Esophagus (tissue), 2 donors: Measurements from ENCODE around the gene SLC4A3. TPM values are rescaled to one million over a fixed set of nuclear protein-coding genes. Genes with fewer than 3 reads are reported as not detected.

Source experiments
- H3K27ac ChIP-seq, 2 donors: one replicate each; pipeline ENCODE4 v1.5.1; 2013; ENCODE audit warnings: low read depth in 2 of 2, mild to moderate bottlenecking in 2 of 2, inconsistent platforms in 1 of 2, low read length in 1 of 2, moderate library complexity in 1 of 2
- H3K27me3 ChIP-seq, 2 donors: one replicate each; pipeline ENCODE4 v1.6.1; 2013; ENCODE audit warnings: low read length in 2 of 2, control low read depth in 1 of 2, mild to moderate bottlenecking in 1 of 2; ENCODE audit not compliant: insufficient read depth in 2 of 2, control insufficient read depth in 1 of 2
- H3K36me3 ChIP-seq, 2 donors: one replicate each; pipeline ENCODE4 v1.6.1; 2013; ENCODE audit warnings: low read length in 1 of 2; ENCODE audit not compliant: control insufficient read depth in 2 of 2, insufficient read depth in 2 of 2
- H3K4me1 ChIP-seq, 2 donors: one replicate each; pipeline ENCODE4 v1.6.1; 2013; ENCODE audit warnings: low read length in 1 of 2; ENCODE audit not compliant: control insufficient read depth in 2 of 2, insufficient read depth in 2 of 2
- H3K4me3 ChIP-seq, 2 donors: one replicate each; pipeline ENCODE4 v1.5.1; 2013; ENCODE audit warnings: low read length in 2 of 2, mild to moderate bottlenecking in 2 of 2, low read depth in 1 of 2, moderate library complexity in 1 of 2
- H3K9me3 ChIP-seq, 2 donors: one replicate each; pipeline ENCODE4 v1.6.1; 2013; ENCODE audit warnings: mild to moderate bottlenecking in 2 of 2, low read depth in 1 of 2, low read length in 1 of 2, moderate library complexity in 1 of 2; ENCODE audit not compliant: control insufficient read depth in 2 of 2, insufficient read depth in 1 of 2
- WGBS, 2 donors: extraction: QIAGEN DNeasy Blood & Tissue Kit; methylation state at CpG; one replicate each; pipeline ENCODE4 v1.1.7; 2013; 5-methylcytosine and 5-hydroxymethylcytosine counted together
- polyA plus RNA-seq, 2 donors: library from polyadenylated mRNA; stranded (reverse); fragments of 200-250 nt; gene quantifications; one replicate each; pipeline ENCODE4 v1.2.3, GENCODE V29; 2013
- donor health status: healthy with polysubstance abuse.
- donor health status: Bipolar disorder and iron deficiency.

SLC4A3 gene
- polyA plus RNA-seq, 2 donors = 2.0 to 2.5 TPM

DNA sequence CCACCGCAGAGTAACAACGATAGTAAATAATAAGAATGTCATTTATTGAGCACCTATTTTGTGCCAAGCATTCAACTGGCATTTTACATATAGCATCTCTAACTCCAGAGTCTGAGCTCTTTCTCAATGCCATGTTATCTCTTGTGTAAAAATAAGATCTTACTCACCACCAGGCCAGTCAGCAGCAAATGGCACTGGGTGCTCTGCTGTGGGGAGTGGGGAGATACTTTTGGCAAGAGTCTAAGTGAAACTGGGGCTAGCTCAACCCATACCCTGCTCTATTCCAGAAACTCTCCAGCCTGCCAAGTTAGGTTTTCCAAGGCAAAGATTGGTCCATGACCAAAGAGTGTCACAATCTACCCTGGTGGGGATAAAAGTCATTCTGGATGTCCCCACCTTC, 5.0 kb upstream of the SLC4A3 start:
- Histone ChIP-seq H3K36me3 (no peaks in the 10 kb centered on the region), H3K9me3 (no peaks in the 10 kb centered on the region), H3K4me3 (no peak overlapping the region), H3K27ac (no peak overlapping the region), H3K4me1 (peaks cover 0 to 1% of the 10 kb centered on the region in 2 donors), H3K27me3 (peaks cover 0 to 4% of the 10 kb centered on the region in 2 donors)
- 95 to 97% methylated on average over 2 of the region's 2 CpGs for WGBS, 2 donors

DNA sequence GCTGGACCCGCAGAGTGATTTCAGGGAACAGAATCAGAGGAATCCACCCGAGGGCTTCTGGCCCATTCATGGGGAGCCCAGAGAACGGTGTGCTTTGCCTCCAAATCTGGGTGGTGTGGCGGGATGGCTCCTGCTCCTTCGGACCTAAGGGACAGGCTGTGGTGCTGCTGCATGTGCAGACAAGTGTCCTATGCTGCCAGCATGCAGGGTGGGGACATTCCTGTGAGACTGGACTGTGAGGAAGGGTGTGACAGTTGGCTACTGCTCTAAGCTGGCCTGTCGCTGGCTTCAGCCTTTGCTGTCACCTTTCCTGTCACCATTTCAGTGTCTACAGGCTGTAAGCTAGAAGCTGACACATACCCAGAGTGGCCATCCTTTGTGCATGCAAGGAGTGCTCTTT, 2.9 kb upstream of the SLC4A3 start:
- no peaks in the 10 kb centered on the region for H3K36me3 ChIP-seq
- peaks cover 0 to 4% of the 10 kb centered on the region in 2 donors for H3K27me3 ChIP-seq
- H3K27ac ChIP-seq = no peak overlapping the region
- peaks cover 1 to 2% of the 10 kb centered on the region in 2 donors for H3K4me1 ChIP-seq
- no peaks in the 10 kb centered on the region for H3K9me3 ChIP-seq
- 74 to 85% methylated on average over 6 of the region's 6 CpGs for WGBS, 2 donors
- no peak overlapping the region for H3K4me3 ChIP-seq

DNA sequence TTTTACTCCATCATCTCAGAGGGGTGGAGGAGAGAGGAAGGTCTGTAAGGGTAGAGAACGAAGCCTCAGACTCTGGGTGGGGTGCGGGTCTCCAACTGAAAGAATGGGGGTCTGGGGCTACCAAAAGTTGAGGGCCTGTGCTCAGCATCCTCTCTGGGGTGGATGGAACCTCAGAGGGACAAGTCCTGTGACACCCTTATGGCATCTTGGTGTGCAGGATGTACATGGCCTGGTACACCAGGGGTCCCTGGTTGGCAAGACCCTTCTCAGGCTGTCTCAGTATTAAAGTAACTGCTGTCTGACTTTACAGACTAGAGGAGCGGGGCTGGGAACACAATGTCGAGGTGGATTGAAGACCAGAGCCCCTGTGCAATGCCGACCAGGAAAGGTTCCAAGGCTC, 2.3 kb upstream of the SLC4A3 start:
- Histone ChIP-seq H3K9me3 (no peaks in the 10 kb centered on the region), H3K27me3 (peaks cover 0 to 4% of the 10 kb centered on the region in 2 donors)

DNA sequence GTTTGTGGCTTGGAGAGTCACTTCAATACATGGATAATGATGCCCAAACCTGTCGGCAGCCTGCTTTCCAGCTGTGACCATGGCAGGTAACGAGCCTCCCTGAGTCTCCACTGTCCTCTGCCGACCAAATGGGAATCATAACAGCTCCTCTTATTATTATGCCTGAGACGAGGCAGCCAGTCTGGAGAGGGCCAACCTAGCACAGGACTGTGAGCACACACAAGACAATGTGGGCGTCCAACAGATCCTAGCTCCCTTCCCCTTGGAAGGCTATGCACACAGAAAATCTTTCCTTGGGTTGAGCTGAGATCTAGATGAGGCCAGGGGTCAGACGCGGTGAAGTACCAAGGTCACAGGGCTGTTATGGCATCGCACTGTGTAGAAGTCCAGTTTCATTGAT, 890 bp upstream of the SLC4A3 start:
- 80 to 83% methylated on average over 8 of the region's 8 CpGs for WGBS, 2 donors
- H3K9me3 ChIP-seq = no peaks in the 10 kb centered on the region
- H3K27ac ChIP-seq = no peak overlapping the region
- H3K27me3 ChIP-seq = no peaks in the 10 kb centered on the region
- H3K36me3 ChIP-seq = no peaks in the 10 kb centered on the region
- no peak overlapping the region for H3K4me3 ChIP-seq
- H3K4me1 ChIP-seq = peaks cover 1 to 2% of the 10 kb centered on the region in 2 donors

More for the DNA sequence above, 2.3 kb upstream of the SLC4A3 start:
- Histone ChIP-seq H3K36me3 (no peaks in the 10 kb centered on the region), H3K4me3 (no peak overlapping the region), H3K27ac (no peak overlapping the region), H3K4me1 (peaks cover 1 to 2% of the 10 kb centered on the region in 2 donors)
- WGBS, 2 donors = 93 to 95% methylated on average over 5 of the region's 5 CpGs

DNA sequence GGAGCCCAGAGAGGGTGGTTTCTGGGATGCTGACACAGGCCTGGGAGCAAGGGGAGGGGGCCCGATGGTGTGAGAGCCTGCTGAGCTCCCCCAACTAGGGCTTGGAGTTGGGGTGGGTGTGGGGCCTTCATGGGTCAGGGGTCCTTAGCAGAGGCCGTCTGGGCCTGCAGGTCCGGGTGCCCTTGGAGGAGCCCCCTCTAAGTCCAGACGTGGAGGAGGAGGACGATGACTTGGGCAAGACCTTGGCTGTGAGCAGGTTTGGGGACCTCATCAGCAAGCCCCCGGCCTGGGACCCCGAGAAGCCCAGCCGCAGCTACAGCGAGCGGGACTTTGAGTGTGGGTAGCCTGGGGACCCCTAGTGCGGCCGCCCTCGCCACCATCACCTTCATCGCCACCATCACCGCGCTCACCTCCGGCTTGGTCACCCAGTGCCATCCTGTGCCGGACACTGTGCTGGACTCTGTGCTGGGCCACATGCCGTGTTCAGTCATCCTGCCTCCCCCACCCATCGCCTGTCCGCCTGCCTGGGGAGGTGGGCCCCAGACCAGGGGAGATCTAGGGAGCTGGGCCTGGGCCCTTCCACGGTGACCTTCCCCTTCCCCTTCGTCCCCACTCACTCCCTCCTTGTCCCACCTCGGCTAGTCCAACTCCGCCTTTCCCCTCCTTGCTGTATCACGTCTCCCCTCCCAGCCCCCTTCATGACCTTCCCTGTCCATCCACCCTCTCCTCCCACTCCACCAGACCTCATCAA, 980 bp downstream of the SLC4A3 start:
- Histone ChIP-seq H3K4me1 (peaks cover 1 to 2% of the 10 kb centered on the region in 2 donors), H3K27me3 (no peaks in the 10 kb centered on the region), H3K4me3 (peak overlapping the region in 1 of 2 donors; percentile 58), H3K27ac (no peak overlapping the region), H3K36me3 (no peaks in the 10 kb centered on the region), H3K9me3 (no peaks in the 10 kb centered on the region)
- WGBS, 2 donors = 83% methylated on average over 25 to 26 of the region's 26 CpGs

DNA sequence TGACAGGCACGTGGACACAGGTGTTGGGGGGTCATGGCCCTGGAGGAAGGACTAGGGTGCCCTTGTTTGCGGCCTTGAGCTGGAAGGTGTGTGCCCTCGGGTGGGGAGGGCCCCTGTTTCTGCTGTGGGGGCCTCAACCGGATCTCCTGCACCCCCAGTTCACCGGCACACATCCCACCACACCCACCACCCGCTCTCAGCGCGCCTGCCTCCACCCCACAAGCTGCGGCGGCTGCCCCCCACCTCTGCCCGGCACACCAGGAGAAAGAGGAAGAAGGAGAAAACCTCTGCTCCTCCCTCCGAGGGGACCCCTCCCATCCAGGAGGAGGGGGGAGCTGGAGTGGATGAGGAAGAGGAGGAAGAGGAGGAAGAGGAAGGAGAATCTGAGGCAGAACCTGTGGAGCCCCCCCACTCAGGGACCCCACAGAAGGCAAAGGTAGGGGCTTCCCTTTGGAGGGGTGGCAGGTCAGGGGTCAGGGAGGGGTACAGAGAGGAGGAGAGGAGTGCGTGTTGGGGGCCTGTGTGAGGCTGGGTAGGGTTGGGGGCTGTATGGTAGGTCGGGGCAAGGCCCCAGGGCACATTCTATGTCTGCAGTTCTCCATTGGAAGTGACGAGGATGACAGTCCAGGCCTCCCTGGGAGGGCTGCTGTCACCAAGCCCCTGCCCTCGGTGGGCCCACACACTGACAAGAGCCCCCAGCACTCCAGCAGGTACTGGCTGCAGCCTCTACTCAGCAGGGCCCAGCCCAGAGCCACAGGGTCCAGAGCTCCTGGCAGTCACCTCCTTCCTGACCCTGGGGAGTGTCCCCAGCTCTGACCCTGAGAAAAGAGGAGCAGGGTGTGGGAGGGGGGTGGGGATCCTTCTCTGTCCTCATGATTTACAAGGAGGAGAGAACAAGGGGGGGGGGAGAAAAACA, 1.8 kb downstream of the SLC4A3 start:
- Histone ChIP-seq H3K9me3 (no peaks in the 10 kb centered on the region), H3K36me3 (no peaks in the 10 kb centered on the region), H3K4me1 (peaks cover 1 to 2% of the 10 kb centered on the region in 2 donors), H3K27me3 (no peaks in the 10 kb centered on the region), H3K27ac (no peak overlapping the region), H3K4me3 (no peak overlapping the region)
- 78 to 84% methylated on average over 15 to 16 of the region's 16 CpGs for WGBS, 2 donors

DNA sequence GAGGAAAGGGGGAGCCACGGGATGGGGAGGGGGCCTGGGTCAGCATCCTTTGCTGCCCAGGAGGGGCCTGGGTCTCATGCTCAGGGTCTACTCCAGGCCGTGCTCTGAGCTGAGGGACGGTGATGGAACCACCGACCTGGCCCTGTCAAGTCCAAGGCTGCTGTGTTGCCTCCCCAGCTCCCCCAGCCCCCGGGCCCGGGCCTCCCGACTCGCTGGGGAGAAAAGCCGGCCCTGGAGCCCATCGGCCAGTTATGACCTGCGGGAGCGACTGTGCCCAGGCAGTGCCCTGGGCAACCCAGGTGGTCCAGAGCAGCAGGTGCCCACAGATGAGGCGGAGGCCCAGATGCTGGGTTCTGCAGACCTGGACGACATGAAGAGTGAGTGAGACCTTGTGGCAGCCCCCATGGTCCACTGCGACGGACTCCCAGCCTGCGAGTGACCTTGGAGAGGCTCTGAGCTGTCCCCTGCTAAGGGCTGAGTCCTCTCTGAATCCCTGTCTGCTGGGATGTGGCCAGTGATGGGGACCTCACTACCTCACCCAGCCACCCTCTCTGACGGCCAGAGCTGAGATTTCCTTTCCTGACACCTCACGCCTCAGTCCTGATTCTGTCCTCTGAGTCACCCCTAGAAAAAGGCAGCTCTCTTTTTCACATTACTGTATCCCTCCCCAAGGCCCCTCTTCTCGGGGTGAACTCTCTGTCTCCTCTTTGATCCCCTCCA, 2.7 kb downstream of the SLC4A3 start:
- Histone ChIP-seq H3K9me3 (no peaks in the 10 kb centered on the region), H3K36me3 (no peaks in the 10 kb centered on the region), H3K27me3 (no peaks in the 10 kb centered on the region), H3K4me1 (peaks cover 0 to 2% of the 10 kb centered on the region in 2 donors), H3K27ac (no peak overlapping the region), H3K4me3 (no peak overlapping the region)
- WGBS, 2 donors = 84 to 85% methylated on average over 19 to 20 of the region's 20 CpGs

DNA sequence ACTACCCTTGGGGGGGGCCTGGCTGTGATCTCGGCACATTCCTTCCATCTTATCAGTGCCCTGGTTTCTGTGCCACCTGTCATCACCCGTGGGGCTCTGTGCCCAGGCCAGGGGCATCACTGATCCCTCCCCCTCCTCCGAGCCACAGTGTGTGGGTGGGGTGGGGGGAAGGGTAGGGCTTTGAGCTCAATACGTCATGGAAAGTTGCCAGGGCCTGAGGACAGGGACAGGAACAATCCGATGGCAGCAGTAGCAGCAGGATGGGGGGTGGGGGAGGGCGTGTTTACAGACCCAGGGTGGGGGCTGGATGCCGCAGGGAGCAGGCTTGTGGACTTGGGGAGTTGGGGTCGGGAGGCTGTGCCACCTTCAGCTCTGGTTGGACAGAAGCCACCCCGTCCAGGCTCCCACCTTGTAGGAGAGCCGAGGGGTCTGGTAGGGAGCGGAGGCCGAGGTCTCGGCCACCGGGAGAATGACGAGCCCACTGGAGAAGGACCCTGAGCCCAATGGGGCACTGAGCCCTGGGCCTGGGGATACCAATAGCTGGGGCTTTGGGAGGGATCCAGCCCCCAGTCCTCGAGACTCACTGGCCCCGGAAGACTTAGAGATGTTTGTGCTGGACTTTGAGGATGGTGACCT, 3.5 kb downstream of the SLC4A3 start:
- Histone ChIP-seq H3K27me3 (no peaks in the 10 kb centered on the region), H3K36me3 (no peaks in the 10 kb centered on the region), H3K4me3 (no peak overlapping the region), H3K27ac (no peak overlapping the region), H3K9me3 (no peaks in the 10 kb centered on the region), H3K4me1 (peaks cover 0 to 2% of the 10 kb centered on the region in 2 donors)
- 78 to 81% methylated on average over 17 of the region's 17 CpGs for WGBS, 2 donors

DNA sequence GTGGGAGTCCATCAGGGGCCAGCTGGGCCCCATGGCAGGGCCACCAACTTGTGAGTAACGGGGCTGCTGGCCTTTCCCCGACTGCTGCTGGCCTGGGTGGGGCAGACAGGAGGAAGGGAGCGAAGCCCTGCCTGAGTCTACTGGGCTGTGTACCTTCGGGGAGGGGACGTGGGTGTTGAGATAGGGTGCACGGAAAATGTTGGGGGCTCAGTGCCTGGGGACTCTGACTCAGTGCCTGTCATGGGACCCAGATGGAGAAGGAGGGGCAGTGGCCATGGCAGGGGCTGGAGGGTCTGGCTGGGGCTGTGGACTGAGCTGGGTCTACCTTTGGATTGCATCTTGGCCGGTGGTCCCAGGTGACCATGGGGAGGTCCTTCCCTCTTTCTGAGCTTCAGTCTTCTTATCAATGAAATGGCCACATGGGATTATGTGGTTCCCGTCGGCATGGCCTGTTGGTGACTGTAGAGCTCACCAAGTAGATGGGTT, 4.0 kb downstream of the SLC4A3 start:
- 87% methylated on average over 9 of the region's 9 CpGs for WGBS, 2 donors
- Histone ChIP-seq H3K27me3 (no peaks in the 10 kb centered on the region), H3K27ac (no peak overlapping the region), H3K36me3 (no peaks in the 10 kb centered on the region), H3K4me3 (no peak overlapping the region), H3K9me3 (no peaks in the 10 kb centered on the region), H3K4me1 (peaks cover 0 to 2% of the 10 kb centered on the region in 2 donors)
